Measurements from ENCODE around the gene STARD10.
"Not testable (repeated sequence)": the region's sequence is repeated elsewhere in the genome, so short reads cannot be mapped to it uniquely, and the experiment has no call there.

Gene STARD10

GRCh38 chr11:72829884-72830533 is 36.2 kb upstream of the STARD10 start:
- no peak overlapping the region for H3K4me3 ChIP-seq (replicated peaks; ENCODE audit: low read depth, low read length)
- no peak for TF ChIP-seq CTCF (IDR thresholded peaks at IDR 0.05; ENCODE audit: low read depth, low read length, missing control alignments)
- DNase-seq (ENCODE audit: extremely low read depth, low read depth), result no peak

GRCh38 chr11:72829178-72829577 is 35.3 kb upstream of the STARD10 start:
- H3K4me3 ChIP-seq (replicated peaks; ENCODE audit: low read depth, low read length), result no peak overlapping the region
- no peak for TF ChIP-seq CTCF (IDR thresholded peaks at IDR 0.05; ENCODE audit: low read depth, low read length, missing control alignments)
- no peak for DNase-seq (ENCODE audit: extremely low read depth, low read depth)

- no peak for DNase-seq (ENCODE audit: extremely low read depth, low read depth)
- no peak for TF ChIP-seq CTCF (IDR thresholded peaks at IDR 0.05; ENCODE audit: low read depth, low read length, missing control alignments)
- no peak overlapping the region for H3K4me3 ChIP-seq (replicated peaks; ENCODE audit: low read depth, low read length)
Measured at GRCh38 chr11:72828692-72829101, 34.9 kb upstream of the STARD10 start.

- H3K4me3 ChIP-seq (replicated peaks; ENCODE audit: low read depth, low read length), result no peak overlapping the region
- no peak for TF ChIP-seq CTCF (IDR thresholded peaks at IDR 0.05; ENCODE audit: low read depth, low read length, missing control alignments)
- no peak for DNase-seq (ENCODE audit: extremely low read depth, low read depth)
Measured at GRCh38 chr11:72828081-72828567, 34.3 kb upstream of the STARD10 start.

- DNase-seq (ENCODE audit: extremely low read depth, low read depth); H3K4me3 ChIP-seq (replicated peaks; ENCODE audit: low read depth, low read length): not testable (repeated sequence)
Measured at GRCh38 chr11:72827656-72828055, 33.8 kb upstream of the STARD10 start.

- DNase-seq (ENCODE audit: extremely low read depth, low read depth), result no peak
- no peak for TF ChIP-seq CTCF (IDR thresholded peaks at IDR 0.05; ENCODE audit: low read depth, low read length, missing control alignments)
- H3K4me3 ChIP-seq (replicated peaks; ENCODE audit: low read depth, low read length), result no peak overlapping the region
Measured at GRCh38 chr11:72826942-72827480, 33.2 kb upstream of the STARD10 start.

GRCh38 chr11:72826191-72826941 is 32.5 kb upstream of the STARD10 start:
- no peak for TF ChIP-seq CTCF (IDR thresholded peaks at IDR 0.05; ENCODE audit: low read depth, low read length, missing control alignments)
- no peak for DNase-seq (ENCODE audit: extremely low read depth, low read depth)
- H3K4me3 ChIP-seq (replicated peaks; ENCODE audit: low read depth, low read length), result no peak overlapping the region

All from HFF-Myc (cell line).